Thoracic aorta (tissue), 2 donors: ENCODE results near the gene RPL36. TPM values are rescaled to one million over a fixed set of nuclear protein-coding genes. Genes with fewer than 3 reads are reported as not detected.

ENCODE experiments used
- ATAC-seq: fragments of 150-250 bp; one replicate; pipeline ENCODE4 v1.8.0; 2017; ENCODE audit warnings: low read depth; ENCODE audit not compliant: insufficient number of reproducible peaks, low FRiP score
- DNase-seq: peaks from one replicate; pipeline ENCODE4 v3.0.0-alpha.2; 2020; ENCODE audit warnings: low spot score
- H3K27ac ChIP-seq, 2 donors: fragments of 200-600 bp; sonication (generic); 1 replicate in 1 of 2; 2 replicates in 1 of 2; pipeline ENCODE4 v1.5.1; 2016; ENCODE audit warnings: mild to moderate bottlenecking in 2 of 2, moderate library complexity in 2 of 2
- H3K27me3 ChIP-seq: fragments of 200-600 bp; sonication (generic); replicated peaks from 2 replicates; pipeline ENCODE4 v1.6.0; 2016; ENCODE audit warnings: mild to moderate bottlenecking; ENCODE audit not compliant: insufficient read depth
- H3K36me3 ChIP-seq: fragments of 200-600 bp; sonication (generic); one replicate; pipeline ENCODE4 v1.5.1; 2016
- H3K4me1 ChIP-seq, 2 donors: fragments of 200-600 bp; sonication (generic); 1 replicate in 1 of 2; 2 replicates in 1 of 2; pipeline versions ENCODE4 v1.5.1 to v1.6.0; 2016; ENCODE audit warnings: low read depth in 2 of 2, mild to moderate bottlenecking in 1 of 2; ENCODE audit not compliant: control insufficient read depth in 1 of 2
- H3K4me3 ChIP-seq: fragments of 200-600 bp; sonication (generic); 2 replicates; pipeline ENCODE4 v1.5.1; 2016; ENCODE audit warnings: mild to moderate bottlenecking
- H3K9me3 ChIP-seq: fragments of 200-600 bp; sonication (generic); 2 replicates; pipeline ENCODE4 v1.5.1; 2016
- total RNA-seq, 2 donors: library from RNA; depleted of rRNA; stranded (reverse); fragments of >200 nt; gene quantifications; one replicate each; pipeline versions ENCODE4 v1.1.0 to v1.2.3, GENCODE V29; 2016
- TF ChIP-seq, protein P1 (sequence below): fragments of 200-600 bp; sonication (generic); IDR thresholded peaks from one replicate; pipeline ENCODE4 v1.5.1; 2019; ENCODE audit warnings: antibody characterized with exemption

The RPL36 gene
- total RNA-seq, 2 donors from 2014 or later: 274 to 397 TPM

- ATAC-seq (no peak), DNase-seq (no peak)
- Histone ChIP-seq H3K36me3 (peaks cover 2% of the 10 kb centered on the region), H3K4me1 (peaks cover 11 to 19% of the 10 kb centered on the region in 2 donors), H3K4me3 (peak overlapping the region; percentile 89), H3K27me3 (no peaks in the 10 kb centered on the region), H3K27ac (no peak overlapping the region), H3K9me3 (no peaks in the 10 kb centered on the region)
- TF ChIP-seq, protein P1, sequence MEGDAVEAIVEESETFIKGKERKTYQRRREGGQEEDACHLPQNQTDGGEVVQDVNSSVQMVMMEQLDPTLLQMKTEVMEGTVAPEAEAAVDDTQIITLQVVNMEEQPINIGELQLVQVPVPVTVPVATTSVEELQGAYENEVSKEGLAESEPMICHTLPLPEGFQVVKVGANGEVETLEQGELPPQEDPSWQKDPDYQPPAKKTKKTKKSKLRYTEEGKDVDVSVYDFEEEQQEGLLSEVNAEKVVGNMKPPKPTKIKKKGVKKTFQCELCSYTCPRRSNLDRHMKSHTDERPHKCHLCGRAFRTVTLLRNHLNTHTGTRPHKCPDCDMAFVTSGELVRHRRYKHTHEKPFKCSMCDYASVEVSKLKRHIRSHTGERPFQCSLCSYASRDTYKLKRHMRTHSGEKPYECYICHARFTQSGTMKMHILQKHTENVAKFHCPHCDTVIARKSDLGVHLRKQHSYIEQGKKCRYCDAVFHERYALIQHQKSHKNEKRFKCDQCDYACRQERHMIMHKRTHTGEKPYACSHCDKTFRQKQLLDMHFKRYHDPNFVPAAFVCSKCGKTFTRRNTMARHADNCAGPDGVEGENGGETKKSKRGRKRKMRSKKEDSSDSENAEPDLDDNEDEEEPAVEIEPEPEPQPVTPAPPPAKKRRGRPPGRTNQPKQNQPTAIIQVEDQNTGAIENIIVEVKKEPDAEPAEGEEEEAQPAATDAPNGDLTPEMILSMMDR: no peak
Measured at GRCh38 chr19:5718037-5718578, 28.0 kb downstream of the RPL36 start.

GRCh38 chr19:5718579-5719273 is 28.6 kb downstream of the RPL36 start:
- peak overlapping the region; percentile 92 to 95 for H3K27ac ChIP-seq
- peak overlapping the region; percentile 89 for H3K4me3 ChIP-seq
- H3K36me3 ChIP-seq: no peaks in the 10 kb centered on the region
- no peaks in the 10 kb centered on the region for H3K9me3 ChIP-seq
- H3K4me1 ChIP-seq: peaks cover 11 to 19% of the 10 kb centered on the region in 2 donors
- ATAC-seq (no peak), DNase-seq (no peak)
- H3K27me3 ChIP-seq: no peaks in the 10 kb centered on the region
- TF ChIP-seq, protein P1: no peak

DNA sequence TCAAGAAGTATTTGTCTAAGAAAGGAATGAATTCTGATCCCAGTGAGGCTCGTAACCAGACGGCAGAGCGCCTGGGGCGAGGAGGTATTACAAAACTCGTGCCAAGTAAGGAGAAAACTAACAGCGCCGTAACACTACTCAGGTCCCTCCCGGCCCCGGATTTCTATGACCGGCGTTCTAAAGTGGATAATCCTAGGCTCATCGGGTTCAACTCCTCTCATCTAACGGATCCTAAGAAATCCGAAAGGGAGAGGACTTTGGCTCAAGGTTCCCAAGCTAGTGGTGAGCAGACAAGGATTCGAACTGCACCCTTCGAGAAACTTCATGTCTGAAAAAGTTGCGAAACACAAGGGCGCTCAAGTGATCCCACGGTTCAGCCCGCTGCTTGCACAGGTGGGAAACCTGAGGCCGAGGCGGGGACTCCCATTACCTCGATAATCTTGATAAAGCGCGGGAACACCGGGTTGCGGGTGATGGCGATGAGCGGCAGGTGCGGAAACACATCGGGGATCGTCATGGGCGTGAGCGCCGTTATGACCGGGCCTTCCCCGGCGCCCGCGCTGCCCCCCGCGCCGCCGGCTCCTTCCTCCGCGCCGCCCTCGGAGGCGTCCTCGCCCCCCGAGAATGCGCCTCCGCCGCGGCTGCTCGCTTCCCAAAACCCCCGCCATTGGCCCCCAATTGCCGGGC is 29.3 kb downstream of the RPL36 start:
- ATAC-seq: no peak
- Histone ChIP-seq H3K27me3 (no peaks in the 10 kb centered on the region), H3K4me3 (peak overlapping the region; percentile 89), H3K9me3 (no peaks in the 10 kb centered on the region), H3K27ac (peak overlapping the region; percentile 92 to 95), H3K36me3 (no peaks in the 10 kb centered on the region), H3K4me1 (peaks cover 11 to 19% of the 10 kb centered on the region in 2 donors)
- TF ChIP-seq, protein P1: no peak
- no peak for DNase-seq

DNA sequence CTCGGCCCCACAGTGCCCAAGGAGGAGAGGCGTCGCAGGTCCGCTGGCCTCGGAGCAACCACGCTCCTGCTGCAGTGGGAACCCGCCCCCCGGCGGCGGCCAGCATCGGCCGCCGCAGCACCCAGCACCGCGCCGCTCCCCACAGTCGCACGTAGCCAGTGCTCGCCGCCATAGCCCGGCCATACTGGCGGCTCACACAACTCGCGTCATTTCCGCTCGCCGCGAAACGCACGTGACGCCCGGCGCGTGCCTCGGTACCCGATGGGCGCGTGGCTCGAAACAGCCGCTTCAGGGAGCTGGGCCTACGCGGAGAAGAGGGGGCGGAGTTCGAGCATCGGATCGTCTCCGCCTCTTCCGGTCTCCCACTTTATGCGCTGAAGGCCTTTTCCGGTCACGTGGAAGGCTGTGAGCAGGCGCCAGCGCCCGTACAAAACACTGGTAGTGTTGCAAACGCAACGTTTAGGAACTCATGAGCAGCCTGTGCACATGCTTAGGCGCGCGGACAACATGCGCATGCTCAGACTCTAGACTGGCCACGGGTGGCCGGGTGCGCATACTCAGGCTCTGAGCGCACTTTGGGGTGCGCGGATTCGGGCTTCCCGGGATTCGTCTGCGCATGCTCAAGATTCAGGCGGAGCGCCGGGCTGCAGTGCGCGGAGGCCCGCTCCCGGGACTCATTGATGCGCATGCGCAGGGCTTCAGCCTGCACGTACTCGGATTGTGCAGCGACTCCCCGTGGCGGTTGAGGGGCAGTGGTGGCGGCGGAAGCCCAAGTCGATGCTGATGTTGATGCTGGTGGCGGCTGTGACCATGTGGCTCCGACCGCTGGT is 30.1 kb downstream of the RPL36 start, which contains the start of the genes CATSPERD and LONP1:
CATSPERD (plus strand) TSS at position 677 of the 830 bp plus-strand sequence; CDS start at position 778, 101 bp downstream.
LONP1 (minus strand) TSS at position 186 of the 830 bp plus-strand sequence; CDS start at position 172, 14 bp downstream.
- ATAC-seq: peak; percentile 96
- H3K9me3 ChIP-seq: no peaks in the 10 kb centered on the region
- TF ChIP-seq, protein P1: peak; percentile 86

More for the DNA sequence above, 30.1 kb downstream of the RPL36 start, which contains the start of the genes CATSPERD and LONP1:
- Histone ChIP-seq H3K36me3 (no peaks in the 10 kb centered on the region), H3K27me3 (no peaks in the 10 kb centered on the region), H3K4me3 (peak within 1 kb of the TSS; percentile 89), H3K27ac (peak within 1 kb of the TSS; percentile 92 to 95), H3K4me1 (peaks cover 11 to 19% of the 10 kb centered on the region in 2 donors)
- DNase-seq: peak; percentile 93
